ENCODE measurements around the gene ENDOU. TPM values are rescaled to one million over a fixed set of nuclear protein-coding genes. Genes with fewer than 3 reads are reported as not detected.
A peak's percentile ranks its signal among the peaks of the same experiment; 100 is the strongest.

The ENDOU gene
- total RNA-seq, 1 donor from 2014 or later, result not detected

DNA sequence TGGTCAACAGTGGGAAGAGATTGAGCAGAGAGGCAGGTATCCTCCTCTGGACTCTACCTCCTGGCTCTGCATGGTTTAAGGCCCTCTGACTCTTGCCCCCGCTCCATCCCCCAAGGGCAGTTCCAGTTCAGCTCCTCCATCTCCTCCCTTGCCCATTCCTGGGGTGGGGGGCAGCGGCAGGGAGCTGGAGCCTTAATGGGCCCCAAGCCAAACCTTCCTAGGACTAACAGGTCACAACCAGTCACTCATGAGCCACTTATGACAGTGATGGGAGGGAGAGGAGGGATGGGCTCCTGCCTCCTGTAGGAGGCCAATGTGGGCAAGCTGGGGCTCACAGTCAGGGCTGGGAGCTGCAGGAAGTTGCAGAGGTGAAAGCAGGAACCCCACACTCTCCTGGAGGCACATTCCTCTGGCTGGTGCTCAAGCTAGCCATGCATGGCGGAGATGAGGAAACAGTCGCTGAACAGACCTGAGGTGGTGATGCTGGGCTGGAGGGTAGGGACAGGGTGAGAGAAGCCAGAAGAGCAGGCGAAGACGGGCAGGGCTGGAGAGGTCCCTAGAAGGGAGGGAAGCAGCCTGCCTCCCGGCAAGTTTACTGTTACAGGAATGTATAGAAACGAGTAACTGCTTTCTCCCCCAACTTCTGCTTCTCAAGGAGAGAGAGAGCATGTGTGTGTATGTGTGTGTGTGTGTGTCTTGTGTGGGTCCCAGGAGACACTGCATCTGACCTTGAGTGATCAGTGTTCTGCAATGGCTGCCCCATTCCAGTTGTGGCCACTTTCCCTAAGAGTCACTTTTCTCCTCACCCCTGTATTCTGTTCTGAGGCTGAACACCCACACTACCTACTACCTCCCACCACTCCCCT is 38.4 kb upstream of the ENDOU start:
- H3K36me3 Mint-ChIP-seq (ENCODE audit: low read depth, unreplicated experiment), result peaks cover 10% of the 10 kb centered on the region
- H3K4me3 ChIP-seq (ENCODE audit: insufficient read depth, low read depth, low read length), result no peak overlapping the region
- DNase-seq (ENCODE audit: low read depth), result no peak
- no peak overlapping the region for H2AFZ ChIP-seq (ENCODE audit: low read depth, low read length)
- H3K9ac ChIP-seq (ENCODE audit: low read length), result no peak overlapping the region
- H3K27me3 Mint-ChIP-seq (ENCODE audit: low read depth, unreplicated experiment), result peaks cover 20% of the 10 kb centered on the region
- H3K79me2 ChIP-seq (ENCODE audit: insufficient read depth, low read length), result no peaks in the 10 kb centered on the region
- H3K9me3 Mint-ChIP-seq (ENCODE audit: unreplicated experiment), result peaks cover 5% of the 10 kb centered on the region
- no peaks in the 10 kb centered on the region for H3K9me3 ChIP-seq (ENCODE audit: insufficient read depth, low read depth, low read length)
- TF ChIP-seq EZH2 (IDR thresholded peaks at IDR 0.05; ENCODE audit: insufficient read depth, low read length), result no peak
- TF ChIP-seq, protein P1, sequence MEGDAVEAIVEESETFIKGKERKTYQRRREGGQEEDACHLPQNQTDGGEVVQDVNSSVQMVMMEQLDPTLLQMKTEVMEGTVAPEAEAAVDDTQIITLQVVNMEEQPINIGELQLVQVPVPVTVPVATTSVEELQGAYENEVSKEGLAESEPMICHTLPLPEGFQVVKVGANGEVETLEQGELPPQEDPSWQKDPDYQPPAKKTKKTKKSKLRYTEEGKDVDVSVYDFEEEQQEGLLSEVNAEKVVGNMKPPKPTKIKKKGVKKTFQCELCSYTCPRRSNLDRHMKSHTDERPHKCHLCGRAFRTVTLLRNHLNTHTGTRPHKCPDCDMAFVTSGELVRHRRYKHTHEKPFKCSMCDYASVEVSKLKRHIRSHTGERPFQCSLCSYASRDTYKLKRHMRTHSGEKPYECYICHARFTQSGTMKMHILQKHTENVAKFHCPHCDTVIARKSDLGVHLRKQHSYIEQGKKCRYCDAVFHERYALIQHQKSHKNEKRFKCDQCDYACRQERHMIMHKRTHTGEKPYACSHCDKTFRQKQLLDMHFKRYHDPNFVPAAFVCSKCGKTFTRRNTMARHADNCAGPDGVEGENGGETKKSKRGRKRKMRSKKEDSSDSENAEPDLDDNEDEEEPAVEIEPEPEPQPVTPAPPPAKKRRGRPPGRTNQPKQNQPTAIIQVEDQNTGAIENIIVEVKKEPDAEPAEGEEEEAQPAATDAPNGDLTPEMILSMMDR (IDR thresholded peaks at IDR 0.05; ENCODE audit: insufficient read depth, low read depth, low read length), result no peak
- H3K27ac ChIP-seq (ENCODE audit: low read depth, low read length), result no peak overlapping the region
- H3K4me1 Mint-ChIP-seq (ENCODE audit: low read depth, unreplicated experiment), result peaks cover 9% of the 10 kb centered on the region
- H3K4me3 Mint-ChIP-seq (ENCODE audit: unreplicated experiment), result peak overlapping the region; percentile 62
- peaks cover 18% of the 10 kb centered on the region for H3K4me1 ChIP-seq (ENCODE audit: insufficient read depth, low read length)
- no peaks in the 10 kb centered on the region for H3K36me3 ChIP-seq (ENCODE audit: insufficient read depth, low read length)
- no peaks in the 10 kb centered on the region for H3K27me3 ChIP-seq (ENCODE audit: insufficient read depth, low read length)
- no peak for FAIRE-seq
- H4K20me1 ChIP-seq (ENCODE audit: insufficient read depth, low read length), result no peaks in the 10 kb centered on the region
- no peak overlapping the region for H3K4me2 ChIP-seq (ENCODE audit: low read length)
- no peak overlapping the region for H3K27ac Mint-ChIP-seq (ENCODE audit: unreplicated experiment)

DNA sequence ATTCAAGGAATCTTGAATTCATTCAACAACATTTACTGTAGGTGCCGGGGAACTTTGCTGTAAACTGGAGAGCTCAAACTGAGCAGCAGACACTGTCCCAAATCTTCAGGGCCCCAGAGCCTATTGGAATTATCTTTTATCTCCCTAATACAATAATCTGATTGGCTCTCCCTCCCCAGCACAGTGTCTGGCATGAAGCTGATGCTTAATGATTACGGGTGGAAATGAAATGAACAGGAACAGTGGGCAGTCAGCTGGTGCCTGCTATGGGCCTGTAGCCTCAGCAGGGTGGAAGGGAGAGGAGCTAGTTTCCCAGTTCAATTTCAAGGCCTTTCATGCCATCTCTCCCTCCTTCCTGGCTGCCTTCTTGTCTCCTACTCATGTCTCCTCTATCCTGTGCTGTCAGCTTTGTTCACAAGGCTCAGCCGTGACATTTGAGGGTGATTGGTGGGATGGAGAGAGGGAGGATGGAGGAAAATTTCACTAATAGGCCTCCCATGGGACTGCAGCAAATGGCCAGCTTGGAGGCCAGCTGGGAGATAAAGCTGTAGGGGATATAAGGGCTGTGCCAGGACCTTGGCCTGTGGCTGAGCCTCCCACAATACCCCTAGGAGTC is 37.7 kb upstream of the ENDOU start:
- H3K9ac ChIP-seq (ENCODE audit: low read length), result no peak overlapping the region
- Mint-ChIP-seq H3K4me3 (ENCODE audit: unreplicated experiment) (no peak overlapping the region), H3K36me3 (ENCODE audit: low read depth, unreplicated experiment) (peaks cover 10% of the 10 kb centered on the region), H3K9me3 (ENCODE audit: unreplicated experiment) (peaks cover 5% of the 10 kb centered on the region), H3K4me1 (ENCODE audit: low read depth, unreplicated experiment) (peaks cover 15% of the 10 kb centered on the region), H3K27ac (ENCODE audit: unreplicated experiment) (no peak overlapping the region), H3K27me3 (ENCODE audit: low read depth, unreplicated experiment) (peaks cover 20% of the 10 kb centered on the region)
- DNase-seq (ENCODE audit: low read depth) (no peak), FAIRE-seq (no peak)
- no peaks in the 10 kb centered on the region for H3K36me3 ChIP-seq (ENCODE audit: insufficient read depth, low read length)
- peaks cover 18% of the 10 kb centered on the region for H3K4me1 ChIP-seq (ENCODE audit: insufficient read depth, low read length)
- no peaks in the 10 kb centered on the region for H3K79me2 ChIP-seq (ENCODE audit: insufficient read depth, low read length)
- H4K20me1 ChIP-seq (ENCODE audit: insufficient read depth, low read length), result no peaks in the 10 kb centered on the region
- H3K4me3 ChIP-seq (ENCODE audit: insufficient read depth, low read depth, low read length), result no peak overlapping the region
- H3K27me3 ChIP-seq (ENCODE audit: insufficient read depth, low read length), result no peaks in the 10 kb centered on the region
- no peak overlapping the region for H3K4me2 ChIP-seq (ENCODE audit: low read length)
- no peak overlapping the region for H2AFZ ChIP-seq (ENCODE audit: low read depth, low read length)
- H3K9me3 ChIP-seq (ENCODE audit: insufficient read depth, low read depth, low read length), result no peaks in the 10 kb centered on the region
- no peak overlapping the region for H3K27ac ChIP-seq (ENCODE audit: low read depth, low read length)
- TF ChIP-seq, protein P1 (IDR thresholded peaks at IDR 0.05; ENCODE audit: insufficient read depth, low read depth, low read length), result no peak
- TF ChIP-seq EZH2 (IDR thresholded peaks at IDR 0.05; ENCODE audit: insufficient read depth, low read length), result no peak

Measured in astrocyte (in vitro differentiated cells and primary cell).